Measurements from ENCODE around the gene ROBO2.

The ROBO2 gene

DNA sequence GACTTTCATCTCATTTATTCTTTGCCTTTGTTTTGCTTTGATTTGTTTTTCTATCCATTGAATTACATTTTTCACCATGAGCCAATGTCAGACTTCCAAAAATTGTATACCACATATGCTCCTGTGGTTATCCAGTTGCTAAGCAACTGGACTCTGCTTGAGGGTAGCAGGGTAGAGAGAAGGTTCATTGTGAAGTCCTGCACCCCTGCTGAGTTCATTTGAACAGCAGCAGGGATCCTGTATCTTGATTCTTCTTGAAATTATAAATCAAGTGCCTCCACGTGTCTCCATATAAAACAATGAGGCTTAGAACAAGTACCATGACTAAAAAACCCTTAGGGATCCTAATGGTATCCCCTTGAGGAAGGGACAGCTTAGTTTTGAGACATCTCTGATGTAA is 449.3 kb downstream of the ROBO2 start:
- no peak for DNase-seq (ENCODE audit: low read depth in 2 of 2)

DNA sequence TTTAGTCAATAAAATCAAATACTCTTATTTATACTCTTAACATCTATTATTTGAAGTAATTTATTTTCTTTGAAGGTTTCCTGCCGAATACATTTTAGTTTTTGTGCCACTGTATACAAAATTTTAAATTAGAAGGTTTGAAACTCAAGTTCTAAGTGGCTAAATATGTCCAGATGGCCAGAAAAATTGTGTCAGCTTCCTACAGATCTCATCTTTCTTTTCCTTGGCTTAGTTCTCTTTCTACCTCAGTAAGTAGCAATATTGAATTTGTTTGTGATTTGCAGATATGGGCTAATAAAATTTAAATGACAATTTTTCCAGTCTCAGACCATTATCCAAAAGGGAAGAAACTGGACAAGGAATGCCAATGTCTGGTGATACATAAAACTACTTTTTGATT is 452.1 kb downstream of the ROBO2 start:
- no peak for DNase-seq (ENCODE audit: low read depth in 2 of 2)

DNA sequence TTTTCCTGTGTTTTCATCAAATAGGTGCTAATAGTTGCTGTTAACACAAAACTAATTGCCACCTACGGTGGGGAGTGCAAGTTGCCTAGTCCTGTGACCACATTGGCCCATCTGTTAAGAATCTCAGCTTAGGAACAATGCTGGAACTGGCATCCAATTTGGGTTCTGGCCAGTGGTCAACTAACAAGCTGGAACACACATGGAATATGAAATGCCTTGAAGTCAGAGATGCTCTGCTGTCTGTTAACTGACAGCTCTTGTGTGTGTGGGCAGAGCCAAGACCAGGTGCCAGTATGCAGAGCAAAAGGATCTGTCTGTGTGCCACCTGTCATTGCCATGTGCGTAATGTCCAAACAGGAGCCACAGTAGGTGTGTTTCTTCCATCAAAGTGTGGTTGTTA is 460.8 kb downstream of the ROBO2 start:
- no peak for DNase-seq (ENCODE audit: low read depth in 2 of 2)

GRCh38 chr3:77506384-77506783 is 466.5 kb downstream of the ROBO2 start:
- no peak for DNase-seq (ENCODE audit: low read depth in 2 of 2)

DNA sequence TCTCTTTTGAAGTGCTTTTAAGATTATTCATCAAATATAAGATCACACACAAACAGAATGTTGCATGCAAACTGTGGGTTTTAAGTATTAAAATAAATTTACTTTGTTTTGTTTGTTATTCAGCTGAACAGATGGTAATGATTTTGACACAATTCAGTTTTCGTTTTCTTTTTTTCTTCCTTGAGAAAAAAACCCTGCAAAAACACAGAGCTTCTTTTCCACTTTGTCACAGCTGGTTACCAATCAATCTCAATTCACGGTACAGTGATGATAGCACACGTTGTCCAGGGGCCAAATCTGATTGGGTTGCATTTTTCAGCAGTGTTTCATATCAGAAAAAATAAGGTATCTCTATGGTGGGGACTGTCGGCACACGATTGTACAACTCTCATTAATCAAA is 473.6 kb downstream of the ROBO2 start:
- no peak for DNase-seq (ENCODE audit: low read depth in 2 of 2)

GRCh38 chr3:77514766-77515165 is 474.9 kb downstream of the ROBO2 start:
- DNase-seq (ENCODE audit: low read depth in 2 of 2) = no peak

- no peak for DNase-seq (ENCODE audit: low read depth in 2 of 2)
Observed at GRCh38 chr3:77524463-77524862, 484.6 kb downstream of the ROBO2 start.

DNA sequence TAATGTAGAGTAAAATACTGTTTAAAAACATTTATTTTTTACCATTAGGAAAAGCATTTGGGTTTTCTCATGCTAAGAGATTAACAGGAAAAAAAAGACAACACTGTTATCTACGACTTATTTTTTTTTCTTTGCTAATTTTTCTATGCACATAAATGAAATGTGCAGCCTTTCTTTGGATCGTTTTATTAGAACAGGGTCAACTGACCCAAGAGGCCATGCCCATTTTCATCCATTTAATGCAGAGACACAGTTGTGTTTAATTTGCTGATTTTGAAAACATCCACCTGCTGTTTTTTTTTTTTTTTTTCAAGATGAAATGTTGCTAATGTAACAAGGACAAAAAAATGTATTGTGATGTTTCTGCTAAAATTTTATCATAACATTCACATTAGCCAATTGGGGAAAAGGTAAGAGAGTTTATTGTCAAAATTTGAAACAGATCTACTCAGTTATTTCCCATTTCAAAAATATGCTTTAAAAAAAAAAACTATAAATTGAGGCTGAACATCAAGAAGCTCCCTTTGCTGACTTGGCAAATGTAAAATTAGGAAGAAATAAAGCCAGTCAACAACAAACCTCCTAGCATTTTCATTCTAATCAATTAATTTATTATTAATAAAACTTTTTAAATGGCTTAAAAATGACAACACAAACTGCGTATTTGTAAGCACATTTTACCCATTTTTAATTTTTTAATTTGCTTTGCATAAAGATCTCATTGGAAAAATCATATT is 485.2 kb downstream of the ROBO2 start:
- no peak for DNase-seq (ENCODE audit: low read depth in 2 of 2)

DNA sequence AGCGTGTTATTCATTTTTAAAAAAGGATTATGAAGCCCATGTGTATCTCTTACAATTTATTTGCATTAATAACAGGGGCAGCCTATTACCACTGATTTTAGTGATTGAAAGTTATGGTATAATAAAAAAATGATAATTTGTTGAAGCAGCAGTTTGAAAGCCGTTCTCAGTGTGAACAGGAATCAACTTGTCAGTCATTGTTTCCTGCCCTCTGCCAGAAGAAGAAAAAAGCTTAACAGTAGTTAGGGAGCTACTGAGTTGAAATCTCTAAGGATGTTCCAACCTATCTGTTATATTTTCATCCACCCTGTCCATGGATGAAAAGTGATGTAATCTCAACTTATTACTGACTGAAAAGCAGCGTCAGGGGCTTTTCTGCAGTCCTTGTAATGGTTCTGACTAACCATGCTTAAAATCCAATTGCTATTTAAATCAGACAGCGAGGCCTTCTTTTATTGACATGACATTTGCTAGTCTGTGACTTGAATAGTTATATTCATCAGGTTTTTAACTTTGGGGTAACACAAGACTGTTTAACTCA is 486.7 kb downstream of the ROBO2 start:
- DNase-seq (ENCODE audit: low read depth in 2 of 2) = no peak

DNA sequence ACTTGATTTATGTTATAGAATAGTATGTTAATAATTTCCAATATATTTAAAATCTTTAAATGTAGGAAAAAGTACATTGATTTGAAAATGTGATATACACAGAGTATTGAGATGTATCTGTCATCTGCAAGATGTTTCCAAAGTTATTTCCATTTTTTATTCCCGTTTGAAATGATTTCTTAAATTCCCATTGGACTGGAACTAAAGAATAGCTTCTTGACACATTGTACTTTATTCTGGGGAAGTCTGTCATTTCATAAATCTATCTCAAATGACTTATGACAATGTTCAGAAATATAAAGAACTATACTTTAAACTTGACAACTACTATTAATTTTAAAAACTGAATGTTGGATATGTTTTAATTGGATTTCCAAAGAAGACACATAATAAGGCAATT is 489.6 kb downstream of the ROBO2 start:
- no peak for DNase-seq (ENCODE audit: low read depth in 2 of 2)

- no peak for DNase-seq (ENCODE audit: low read depth in 2 of 2)
Observed at GRCh38 chr3:77530870-77531269, 491.0 kb downstream of the ROBO2 start.

DNA sequence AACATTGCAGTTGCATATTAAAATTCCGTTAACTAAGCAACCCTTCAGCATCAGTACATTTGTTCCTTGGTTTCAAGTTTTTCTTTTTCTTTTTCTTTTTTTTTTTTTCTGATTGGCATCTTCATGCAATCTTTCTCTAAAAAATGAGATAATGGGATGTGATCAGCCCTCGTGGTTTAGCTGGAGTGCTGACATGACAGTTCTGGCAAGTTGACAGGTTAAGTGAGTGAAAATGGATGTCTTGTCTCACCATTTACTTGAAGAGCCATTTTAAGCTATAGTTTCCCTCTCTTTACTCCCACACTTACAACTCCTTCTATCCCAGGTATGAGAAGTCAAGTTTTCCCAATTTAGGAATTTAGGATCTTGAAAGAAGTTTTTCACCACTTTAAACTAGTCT is 495.2 kb downstream of the ROBO2 start:
- no peak for DNase-seq (ENCODE audit: low read depth in 2 of 2)

GRCh38 chr3:77536038-77536775 is 496.3 kb downstream of the ROBO2 start:
- DNase-seq (ENCODE audit: low read depth in 2 of 2) = no peak

GRCh38 chr3:77539014-77539413 is 499.1 kb downstream of the ROBO2 start:
- DNase-seq (ENCODE audit: low read depth in 2 of 2) = no peak

GRCh38 chr3:77539677-77540076 is 499.8 kb downstream of the ROBO2 start:
- DNase-seq (ENCODE audit: low read depth in 2 of 2) = no peak

- no peak for DNase-seq (ENCODE audit: low read depth in 2 of 2)
Observed at GRCh38 chr3:77541203-77541922, 501.5 kb downstream of the ROBO2 start.

- DNase-seq (ENCODE audit: low read depth in 2 of 2) = no peak
Observed at GRCh38 chr3:77546246-77546645, 506.3 kb downstream of the ROBO2 start.

DNA sequence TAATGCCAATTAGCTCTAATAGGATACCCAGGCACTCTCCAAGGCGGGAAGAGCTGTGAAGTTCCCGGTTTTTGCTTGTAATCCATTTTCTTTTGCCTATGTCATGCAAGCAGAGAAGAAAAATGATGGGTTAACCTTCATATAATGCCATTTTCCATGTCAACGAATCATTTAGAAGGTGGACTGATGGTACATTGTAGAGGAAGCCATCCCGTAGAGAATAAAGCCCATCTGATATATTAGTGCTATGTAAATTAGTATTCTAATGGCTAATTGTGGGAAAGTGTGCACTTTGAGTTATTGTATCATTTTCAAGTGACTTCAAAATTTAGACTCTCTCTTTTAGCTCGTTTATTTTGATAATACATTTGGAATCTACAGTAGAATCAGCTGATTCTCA is 509.1 kb downstream of the ROBO2 start:
- DNase-seq (ENCODE audit: low read depth in 2 of 2) = no peak

DNA sequence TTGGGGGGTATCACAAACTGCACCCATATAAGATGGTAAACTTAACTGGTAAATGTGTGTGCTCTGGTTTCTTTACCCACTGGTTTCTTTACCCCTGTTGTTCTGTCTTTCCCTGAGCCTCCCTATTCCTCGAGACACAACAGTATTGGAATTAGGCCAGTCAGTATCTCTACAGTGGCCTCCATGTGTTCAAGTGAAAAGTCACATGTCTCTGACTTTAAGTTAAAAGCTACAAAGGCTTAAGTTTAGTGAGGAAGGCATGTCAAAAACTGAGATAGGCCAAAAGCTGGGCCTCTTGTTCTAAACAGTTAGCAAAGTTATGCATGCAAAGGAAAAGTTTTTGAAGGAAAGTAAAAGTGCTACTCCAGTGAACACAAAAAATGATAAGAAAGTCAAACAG is 513.3 kb downstream of the ROBO2 start:
- no peak for DNase-seq (ENCODE audit: low read depth in 2 of 2)

- no peak for DNase-seq (ENCODE audit: low read depth in 2 of 2)
Observed at GRCh38 chr3:77562089-77562488, 522.2 kb downstream of the ROBO2 start.

DNA sequence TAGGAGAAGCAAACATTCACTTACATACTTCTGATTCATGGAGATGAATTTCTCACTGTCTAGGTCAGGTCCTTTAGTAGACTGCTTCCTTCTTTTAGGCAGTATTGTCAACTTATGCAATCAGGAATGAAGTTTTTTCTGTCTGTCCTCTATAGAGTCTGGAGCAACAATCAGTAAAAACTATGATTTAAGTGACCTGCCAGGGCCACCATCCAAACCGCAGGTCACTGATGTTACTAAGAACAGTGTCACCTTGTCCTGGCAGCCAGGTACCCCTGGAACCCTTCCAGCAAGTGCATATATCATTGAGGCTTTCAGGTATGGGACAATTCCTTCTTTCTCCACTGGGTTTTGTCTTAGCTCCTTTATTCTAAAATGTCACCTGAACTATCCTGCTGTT is 523.1 kb downstream of the ROBO2 start:
- no peak for DNase-seq (ENCODE audit: low read depth in 2 of 2)

GRCh38 chr3:77566055-77566454 is 526.2 kb downstream of the ROBO2 start:
- no peak for DNase-seq (ENCODE audit: low read depth in 2 of 2)

All from stimulated activated CD8-positive, alpha-beta memory T cell treated with anti-CD3 and anti-CD28 coated beads, Interleukin-2, amount 100 ng/mL, for 1 hour (primary cell).